Esophagus muscularis mucosa (tissue), 4 donors: ENCODE data around the gene PRPS2. TPM values are rescaled to one million over a fixed set of nuclear protein-coding genes. Genes with fewer than 3 reads are reported as not detected.

Experiments used
- DNase-seq: peaks from one replicate; pipeline ENCODE4 v3.0.0-alpha.2; 2017; ENCODE audit errors: extremely low spot score
- H3K27ac ChIP-seq, 4 donors: fragments of 200-600 bp; sonication (generic); replicated peaks in 1 of 4; 1 replicate in 3 of 4; 2 replicates in 1 of 4; pipeline ENCODE4 v1.5.1; 2016 to 2019; ENCODE audit warnings: mild to moderate bottlenecking in 1 of 4
- H3K27me3 ChIP-seq, 4 donors: fragments of 200-600 bp; sonication (generic); one replicate each; pipeline versions ENCODE4 v1.5.1 to v1.6.0; 2016 to 2019
- H3K36me3 ChIP-seq, 4 donors: fragments of 200-600 bp; sonication (generic); one replicate each; pipeline ENCODE4 v1.5.1; 2016 to 2019
- H3K4me1 ChIP-seq, 4 donors: fragments of 200-600 bp; sonication (generic); one replicate each; pipeline ENCODE4 v1.5.1; 2016 to 2019
- H3K4me3 ChIP-seq, 4 donors: fragments of 200-600 bp; sonication (generic); 1 replicate in 2 of 4; 2 replicates in 2 of 4; pipeline ENCODE4 v1.5.1; 2016 to 2019; ENCODE audit warnings: mild to moderate bottlenecking in 4 of 4, moderate library complexity in 1 of 4
- H3K9me3 ChIP-seq, 4 donors: fragments of 200-600 bp; sonication (generic); 1 replicate in 3 of 4; 2 replicates in 1 of 4; pipeline ENCODE4 v1.5.1; 2016 to 2019
- CTCF ChIP-seq, 3 experiments: fragments of 200-600 bp in 2 of 3; fragments of 450-650 bp in 1 of 3; sonication (generic) in 2 of 3; IDR thresholded peaks; one replicate each; pipeline ENCODE4 v1.5.1; 2017 to 2019; ENCODE audit warnings: antibody characterized with exemption in 3 of 3, mild to moderate bottlenecking in 2 of 3, moderate library complexity in 1 of 3
- EP300 ChIP-seq: sonication (generic); formaldehyde crosslinking; IDR thresholded peaks from one replicate; pipeline ENCODE4 v1.6.1; 2017; ENCODE audit warnings: antibody characterized with exemption
- POLR2A ChIP-seq: fragments of 450-650 bp; IDR thresholded peaks from one replicate; pipeline ENCODE4 v1.6.1; 2017; ENCODE audit warnings: antibody characterized with exemption, moderate library complexity, mild to moderate bottlenecking, low read depth
- POLR2AphosphoS5 ChIP-seq, 2 donors: sonication (generic); formaldehyde crosslinking; IDR thresholded peaks; one replicate each; pipeline ENCODE4 v1.6.1; 2017; ENCODE audit warnings: antibody characterized with exemption in 2 of 2
- WGBS: methylation state at CpG from one replicate; pipeline ENCODE4 v1.1.5; 2018; 5-methylcytosine and 5-hydroxymethylcytosine counted together
- intact Hi-C: fragments of 100-400 bp; cut with DNase I; formaldehyde crosslinking; loops from one replicate; pipeline ENCODE4 v1.15.1; 2023
- total RNA-seq, 4 donors: library from RNA; depleted of rRNA; stranded (reverse); fragments of >200 nt; gene quantifications; one replicate each; pipeline versions ENCODE4 v1.1.0 to v1.2.1, GENCODE V29; 2016

Gene PRPS2
- total RNA-seq, 4 donors from 2014 or later = 12.5 to 25.7 (median 21.7) TPM

- H3K36me3 ChIP-seq = peaks cover 0 to 6% (median 0%) of the 10 kb centered on the region in 4 donors
- no peak overlapping the region for H3K4me3 ChIP-seq
- DNase-seq = no peak
- no peaks in the 10 kb centered on the region for H3K27me3 ChIP-seq
- intact Hi-C loops = no loop called here
- 72% methylated on average over 5 of the region's 5 CpGs for WGBS
- no peak for TF ChIP-seq EP300
- no peak for TF ChIP-seq POLR2A
- no peak for TF ChIP-seq CTCF (IDR thresholded peaks at IDR 0.05)
- no peak for TF ChIP-seq POLR2AphosphoS5 (IDR thresholded peaks at IDR 0.05)
- H3K9me3 ChIP-seq = no peaks in the 10 kb centered on the region
- H3K27ac ChIP-seq = no peak overlapping the region
- peaks cover 0 to 6% (median 0%) of the 10 kb centered on the region in 4 donors for H3K4me1 ChIP-seq
Observed at GRCh38 chrX:12802741-12803140, 11.5 kb downstream of the PRPS2 start.

GRCh38 chrX:12804655-12805054, 13.4 kb downstream of the PRPS2 start:
- Histone ChIP-seq H3K9me3 (no peaks in the 10 kb centered on the region), H3K4me3 (no peak overlapping the region), H3K27ac (no peak overlapping the region), H3K27me3 (no peaks in the 10 kb centered on the region), H3K36me3 (peaks cover 0 to 6% (median 0%) of the 10 kb centered on the region in 4 donors), H3K4me1 (peaks cover 0 to 6% (median 0%) of the 10 kb centered on the region in 4 donors)
- TF ChIP-seq EP300 (no peak), POLR2AphosphoS5 (IDR thresholded peaks at IDR 0.05) (no peak), POLR2A (no peak), CTCF (IDR thresholded peaks at IDR 0.05) (no peak)
- WGBS = 43% methylated on average over 2 of the region's 2 CpGs
- DNase-seq = no peak
- intact Hi-C loops = no loop called here

- DNase-seq = no peak
- no peak overlapping the region for H3K27ac ChIP-seq
- no peaks in the 10 kb centered on the region for H3K9me3 ChIP-seq
- H3K36me3 ChIP-seq = no peaks in the 10 kb centered on the region
- no peak for TF ChIP-seq POLR2AphosphoS5 (IDR thresholded peaks at IDR 0.05)
- TF ChIP-seq EP300 = no peak
- no peak overlapping the region for H3K4me3 ChIP-seq
- WGBS = 80% methylated on average over 6 of the region's 6 CpGs
- peaks cover 0 to 6% (median 0%) of the 10 kb centered on the region in 4 donors for H3K4me1 ChIP-seq
- no peaks in the 10 kb centered on the region for H3K27me3 ChIP-seq
- intact Hi-C loops = no loop called here
Observed at GRCh38 chrX:12805333-12805732, 14.1 kb downstream of the PRPS2 start.

- no peak for DNase-seq
- no peaks in the 10 kb centered on the region for H3K9me3 ChIP-seq
- no peak overlapping the region for H3K27ac ChIP-seq
- intact Hi-C loops = no loop called here
- H3K4me1 ChIP-seq = no peaks in the 10 kb centered on the region
- no peak overlapping the region for H3K4me3 ChIP-seq
- TF ChIP-seq POLR2AphosphoS5 (IDR thresholded peaks at IDR 0.05) (no peak), EP300 (no peak), CTCF (IDR thresholded peaks at IDR 0.05) (no peak), POLR2A (no peak)
- H3K36me3 ChIP-seq = no peaks in the 10 kb centered on the region
- 80% methylated on average over 8 of the region's 8 CpGs for WGBS
- no peaks in the 10 kb centered on the region for H3K27me3 ChIP-seq
Observed at GRCh38 chrX:12811658-12812057, 20.4 kb downstream of the PRPS2 start.

- Histone ChIP-seq H3K9me3 (no peaks in the 10 kb centered on the region), H3K27ac (no peak overlapping the region), H3K4me3 (no peak overlapping the region), H3K36me3 (no peaks in the 10 kb centered on the region), H3K4me1 (no peaks in the 10 kb centered on the region), H3K27me3 (no peaks in the 10 kb centered on the region)
- 19% methylated on average over 4 of the region's 4 CpGs for WGBS
- intact Hi-C loops = loop anchor here (2.0 kb wide), 1 partner anchor 78 kb away; no protein-coding TSS in a partner anchor
- no peak for DNase-seq
- TF ChIP-seq CTCF (IDR thresholded peaks at IDR 0.05) (peak; percentile 41 to 51 (median 50)), EP300 (no peak)
Observed at GRCh38 chrX:12814420-12814819, 23.2 kb downstream of the PRPS2 start.
